ENCODE data around the gene CER1.

CER1 gene

GRCh38 chr9:14722391-14723035 lies at the start of gene CER1:
Gene CER1 (minus strand): TSS chr9:14722733. CDS start chr9:14722672, 61 bp downstream.
- peak; percentile 10 for DNase-seq

GRCh38 chr9:14770592-14770991 lies 48.1 kb upstream of the CER1 start:
- no peak for DNase-seq

DNA sequence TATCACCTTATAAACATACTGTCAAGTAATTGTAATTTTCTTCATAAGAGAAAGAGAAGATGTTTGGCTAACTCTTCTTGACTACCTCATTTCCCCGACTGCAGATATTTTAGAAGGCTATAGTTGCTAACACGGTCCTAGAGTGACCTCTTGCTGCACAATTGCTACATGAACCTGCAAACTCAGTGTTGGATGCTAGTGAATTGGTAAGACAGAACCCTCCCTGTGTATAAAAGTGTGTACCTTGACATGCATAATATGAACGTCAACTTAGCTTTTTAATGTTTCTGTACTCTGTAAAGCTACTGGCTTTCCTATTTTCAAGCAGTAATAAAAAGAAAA lies 46.7 kb upstream of the CER1 start:
- peak; percentile 29 for DNase-seq

DNA sequence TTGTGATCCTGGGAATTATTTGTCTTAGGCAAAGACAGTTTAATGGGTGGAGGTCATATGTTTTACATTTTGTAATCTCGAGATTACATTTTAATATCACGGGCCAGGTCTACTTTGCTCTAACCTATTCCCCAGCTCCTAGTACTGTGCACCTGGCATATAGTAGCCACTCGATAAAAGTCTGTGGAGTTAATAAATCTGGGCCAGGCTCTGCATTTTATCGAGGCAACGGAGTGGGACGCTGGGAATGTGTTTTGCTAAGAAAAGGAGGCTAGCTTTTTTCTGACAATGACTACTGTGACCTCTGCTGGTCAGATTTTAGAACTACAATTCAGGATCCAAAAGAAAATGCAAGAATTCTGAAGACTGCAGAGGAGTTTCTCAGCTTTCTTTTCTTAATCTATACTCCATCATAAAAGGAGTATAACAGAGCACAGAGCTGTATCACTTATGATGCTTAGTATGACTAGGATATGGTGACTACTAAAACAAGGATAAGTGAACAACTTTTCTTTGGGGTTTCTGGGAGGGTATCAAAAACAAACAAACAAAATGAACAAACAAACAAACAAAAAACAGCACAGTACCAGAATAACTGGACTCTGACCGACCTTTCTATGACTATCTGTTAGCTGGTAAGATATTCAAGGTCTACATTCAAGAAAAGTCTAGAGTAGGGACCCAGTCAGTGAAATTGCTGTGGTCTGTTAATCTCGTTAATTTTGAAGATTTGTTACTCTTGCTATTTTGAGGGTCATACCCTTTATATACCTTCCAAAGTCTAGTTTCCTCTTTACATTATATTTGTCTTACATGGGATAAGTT lies 46.1 kb upstream of the CER1 start:
- DNase-seq, result peak; percentile 41

DNA sequence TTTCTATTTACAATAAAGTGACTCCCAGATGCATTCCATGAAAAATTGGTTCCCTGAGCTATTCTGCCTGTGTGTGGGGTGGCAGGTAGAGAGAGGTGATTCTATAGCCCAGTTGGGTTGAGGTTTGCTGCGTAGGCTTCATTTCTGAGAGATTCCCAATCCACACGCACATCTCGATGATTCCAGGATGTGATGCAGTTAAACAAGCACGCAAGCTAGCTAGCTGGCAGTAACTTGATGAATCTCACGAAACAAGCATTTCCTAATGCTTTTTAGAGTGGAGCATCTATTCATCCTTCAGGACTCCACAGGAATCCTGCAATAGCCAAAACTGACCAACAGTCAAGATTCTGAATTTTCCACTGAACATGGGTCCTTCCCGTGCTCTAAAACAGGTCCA lies 43.8 kb upstream of the CER1 start:
- no peak for DNase-seq

DNA sequence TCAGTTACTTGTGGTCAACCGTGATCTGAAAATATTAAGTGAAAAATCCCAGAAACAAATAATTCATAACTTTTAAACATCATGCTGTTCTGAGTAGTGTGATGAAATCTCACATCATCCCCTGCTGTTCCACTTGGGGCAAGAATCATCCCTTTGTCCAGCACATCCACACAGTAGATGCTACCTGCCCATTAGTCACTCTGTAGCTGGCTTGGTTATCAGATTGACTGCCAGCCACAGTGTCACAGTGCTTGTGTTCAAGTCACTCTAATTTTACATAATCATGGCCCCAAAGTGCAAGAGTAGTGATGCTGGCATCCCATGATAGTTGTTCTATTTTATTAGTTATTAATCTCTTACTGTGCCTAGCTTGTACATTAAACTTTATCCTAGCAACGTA lies 39.1 kb upstream of the CER1 start:
- DNase-seq, result no peak

DNA sequence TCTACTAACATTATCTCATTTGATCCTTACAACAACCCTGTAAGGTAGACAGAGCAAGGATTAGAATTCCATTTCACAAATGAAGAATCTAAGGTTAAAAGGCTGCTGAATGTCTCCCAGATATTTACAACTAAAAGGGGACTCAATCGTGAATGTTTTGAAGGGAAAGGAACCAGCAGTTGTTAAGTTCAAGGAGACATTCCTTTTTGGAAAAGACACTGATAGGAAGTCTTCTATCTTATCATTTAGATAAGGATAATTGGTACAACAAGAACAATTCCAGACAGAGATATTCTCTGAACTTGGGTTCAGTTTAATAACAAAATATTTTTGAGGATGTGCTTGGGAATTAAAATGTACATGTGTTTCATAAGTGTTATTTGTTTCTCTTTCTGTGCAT lies 37.5 kb upstream of the CER1 start:
- DNase-seq, result no peak

GRCh38 chr9:14756291-14756690 lies 33.8 kb upstream of the CER1 start:
- DNase-seq, result no peak

DNA sequence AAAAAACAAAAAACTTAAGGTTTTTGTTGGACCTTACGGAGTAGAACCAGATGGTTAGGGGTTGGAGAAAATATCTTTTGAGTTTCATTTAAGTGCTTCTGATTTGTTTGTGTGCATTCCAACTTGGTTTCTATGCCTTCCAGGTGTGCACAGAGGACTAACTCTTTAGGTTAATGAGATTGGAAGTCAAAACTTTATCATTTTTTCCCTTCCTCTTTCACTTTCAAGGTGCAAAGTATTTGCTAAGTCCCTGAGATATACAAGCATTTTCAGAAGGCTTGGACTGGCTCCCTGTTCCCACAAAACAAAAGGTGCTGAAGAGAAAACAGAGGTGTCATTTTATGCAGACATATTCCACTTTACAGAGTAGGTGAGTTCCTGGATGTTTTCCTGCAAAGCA lies 30.3 kb upstream of the CER1 start:
- no peak for DNase-seq

- no peak for DNase-seq
These were observed 29.7 kb upstream of the CER1 start for GRCh38 chr9:14752271-14752670.

GRCh38 chr9:14750821-14751220 lies 28.3 kb upstream of the CER1 start:
- no peak for DNase-seq

DNA sequence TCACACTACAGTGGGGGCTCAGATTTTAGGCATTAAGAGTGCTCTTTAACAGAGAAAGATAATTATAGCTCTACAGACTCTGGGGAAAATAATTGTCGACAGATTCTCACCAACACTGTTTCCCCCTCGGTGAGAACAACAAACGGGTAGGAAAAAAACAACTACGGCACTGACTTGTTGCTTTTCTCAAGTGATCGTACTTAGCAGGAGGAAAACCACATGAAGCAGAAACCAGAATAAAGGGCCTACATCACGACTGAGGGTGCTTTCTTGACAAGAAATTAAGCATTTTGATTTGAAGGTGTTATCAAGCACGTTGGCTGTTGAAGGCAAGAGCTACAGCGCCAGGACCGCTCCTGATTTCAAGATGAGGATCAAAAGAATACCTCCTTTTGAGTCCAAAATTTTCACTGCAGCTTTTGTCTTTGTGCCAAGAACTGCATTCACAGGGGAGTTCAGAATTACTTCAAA lies 27.2 kb upstream of the CER1 start:
- no peak for DNase-seq

DNA sequence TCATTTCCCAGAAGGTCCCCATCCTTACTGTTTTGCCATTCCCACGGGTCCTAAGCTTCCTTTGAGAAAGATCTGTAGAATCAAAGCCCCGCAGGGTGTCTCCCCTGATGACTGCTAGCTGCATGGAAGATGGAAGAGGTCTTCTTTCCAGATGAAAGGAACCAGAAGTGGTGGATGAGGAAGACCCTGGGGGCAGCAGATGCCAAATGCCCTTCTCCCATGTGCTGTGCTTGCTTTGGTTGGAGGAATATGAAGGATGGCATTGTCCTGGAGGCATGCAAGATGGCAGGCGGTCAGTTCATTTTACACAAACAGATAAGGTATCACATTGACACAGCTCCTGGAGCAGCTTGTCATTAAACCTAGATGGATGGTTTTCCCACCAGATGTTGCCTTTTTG lies 25.8 kb upstream of the CER1 start:
- DNase-seq, result no peak

DNA sequence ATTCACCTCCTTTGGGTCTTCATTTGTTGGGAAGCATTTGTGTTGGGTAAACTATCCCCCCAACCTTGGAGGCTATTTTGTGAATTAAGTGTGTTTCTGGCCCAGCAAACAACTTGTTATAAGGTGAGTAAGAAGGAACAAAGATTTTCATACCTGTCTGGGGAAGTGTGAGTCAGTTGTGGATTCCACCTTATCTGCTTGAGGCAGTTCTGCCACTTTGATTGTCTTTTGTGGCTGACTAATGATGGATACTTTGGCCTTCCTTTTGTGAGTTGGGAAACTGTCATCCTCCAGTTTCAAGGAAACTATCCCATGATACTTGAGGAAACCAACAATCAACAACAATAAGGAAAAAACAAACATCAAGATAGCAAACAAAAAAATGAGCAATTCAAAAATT lies 24.6 kb upstream of the CER1 start:
- DNase-seq, result no peak

DNA sequence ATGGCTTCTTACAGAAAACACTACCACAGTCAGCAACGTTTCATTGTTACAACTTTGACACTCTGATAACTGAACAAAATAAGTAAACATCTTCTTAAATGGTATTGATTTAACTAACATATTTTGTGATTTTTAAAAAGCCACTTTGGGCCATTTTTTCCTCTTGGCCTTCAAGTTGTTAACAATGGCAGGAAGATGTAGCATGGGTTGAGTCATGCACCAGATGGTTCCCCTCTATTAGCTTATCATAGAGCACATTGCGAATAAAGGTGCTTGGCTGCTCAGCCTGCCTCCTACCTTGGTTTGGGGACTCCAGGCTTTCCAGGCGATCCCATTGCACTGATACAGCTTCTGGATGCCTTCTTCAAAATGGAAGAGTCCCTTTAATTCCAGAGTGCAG lies 24.1 kb upstream of the CER1 start:
- no peak for DNase-seq

DNA sequence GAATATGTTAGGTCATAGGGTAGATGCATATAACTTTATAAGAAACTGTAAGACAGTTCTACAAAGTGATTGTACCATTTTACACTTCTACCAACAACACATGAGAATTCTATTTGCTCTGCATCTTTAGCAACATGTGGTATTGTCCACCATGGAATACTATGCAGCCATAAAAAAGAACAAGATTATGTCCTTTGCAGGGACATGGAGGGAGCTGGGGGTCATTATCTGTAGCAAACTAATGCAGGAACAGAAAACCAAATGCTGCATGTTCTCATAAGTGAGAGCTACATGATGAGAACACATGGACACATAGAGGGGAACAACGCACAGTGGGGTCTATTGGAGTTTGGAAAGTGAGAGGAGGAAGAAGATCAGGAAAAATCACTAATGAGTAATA lies 22.2 kb upstream of the CER1 start:
- no peak for DNase-seq

GRCh38 chr9:14741369-14741768 lies 18.8 kb upstream of the CER1 start:
- no peak for DNase-seq

GRCh38 chr9:14733133-14733532 lies 10.6 kb upstream of the CER1 start:
- DNase-seq, result no peak

DNA sequence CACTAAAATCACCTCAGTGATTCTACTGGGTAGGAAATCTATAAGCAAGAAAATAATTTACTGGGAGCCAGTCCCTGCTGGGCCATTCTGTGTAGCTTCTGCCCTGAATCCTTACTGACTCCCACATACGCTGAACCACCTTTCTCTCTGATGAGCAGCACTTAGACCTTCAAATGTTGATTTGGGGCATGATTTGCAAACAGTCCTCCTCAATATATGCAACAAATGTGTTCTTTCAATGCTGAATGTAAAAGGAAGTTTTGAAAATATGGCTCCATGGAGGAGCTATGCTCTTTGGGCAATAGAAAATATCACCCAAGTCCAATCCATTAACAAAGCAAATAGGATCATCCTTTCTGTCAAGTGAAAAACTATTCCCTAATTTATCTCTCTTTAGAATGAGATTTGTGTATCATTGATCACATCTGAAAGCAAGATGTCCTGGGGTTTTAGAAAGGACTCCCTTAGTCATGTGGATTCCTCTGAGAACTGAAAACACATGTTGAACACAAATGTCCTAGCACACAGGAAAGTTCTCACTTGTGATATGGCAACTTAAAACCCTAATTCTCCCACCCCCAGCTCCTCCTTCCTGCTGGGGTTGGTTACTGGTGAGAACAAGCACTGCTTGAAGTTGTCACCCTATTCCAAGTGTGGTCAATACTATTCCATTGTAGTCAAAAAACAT lies 8.9 kb upstream of the CER1 start:
- DNase-seq, result no peak

DNA sequence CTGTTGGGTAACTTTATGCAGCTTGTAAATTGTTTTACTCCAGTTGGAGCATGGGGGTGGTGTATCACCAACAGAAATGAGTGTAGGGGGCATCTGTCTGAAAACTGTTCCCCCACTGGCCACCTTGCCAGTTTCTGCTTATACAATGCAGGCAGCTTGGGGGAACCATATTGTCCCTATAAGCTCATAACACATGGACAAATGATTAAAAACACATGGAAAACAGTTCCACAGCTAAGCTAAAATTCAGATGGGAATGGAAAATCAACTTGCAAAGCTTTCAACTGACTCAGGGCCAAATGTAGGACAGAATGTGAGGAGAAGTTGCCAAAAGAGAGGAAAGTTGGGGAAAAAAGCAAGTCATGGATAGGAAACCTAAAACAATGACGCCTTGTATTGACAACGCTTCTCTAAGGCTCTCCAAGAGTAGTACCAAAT lies 7.9 kb upstream of the CER1 start:
- no peak for DNase-seq

DNA sequence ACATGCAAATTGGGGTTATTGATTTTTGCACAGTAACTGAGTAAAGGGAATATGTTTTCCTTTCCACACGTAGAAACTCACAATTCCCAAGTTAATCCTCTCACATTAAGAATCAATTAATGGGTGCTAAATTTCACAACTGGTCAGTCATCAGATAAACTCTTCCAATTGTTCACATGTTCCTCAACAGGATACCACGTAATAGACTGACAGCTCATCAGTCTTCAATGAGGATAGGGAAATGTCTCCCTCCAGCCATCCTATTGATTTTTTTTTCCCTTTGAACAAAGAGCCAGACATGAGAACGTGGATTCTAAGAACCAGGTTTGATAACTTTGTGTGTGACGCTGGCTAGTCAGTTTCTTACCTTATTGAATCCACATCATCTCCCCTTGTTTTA lies 768 bp upstream of the CER1 start:
- no peak for DNase-seq

GRCh38 chr9:14719231-14719923 lies 3.2 kb downstream of the CER1 start:
- DNase-seq, result no peak

GRCh38 chr9:14715102-14715501 lies 7.4 kb downstream of the CER1 start:
- DNase-seq, result no peak

All from DMS53 (cell line).